Neuronal stem cell (in vitro differentiated cells): ENCODE measurements around the gene BCAS3.

ENCODE experiments used
- DNase-seq: peaks from one replicate; pipeline ENCODE4 v3.0.0-alpha.2; 2013; ENCODE audit warnings: low spot score
- H2AFZ ChIP-seq: one replicate; pipeline ENCODE4 v1.6.1; 2013; ENCODE audit warnings: mild to moderate bottlenecking, low read length, inconsistent platforms
- H2AK5ac ChIP-seq: 2 replicates; pipeline ENCODE4 v1.6.1; 2013; ENCODE audit warnings: low read depth, mild to moderate bottlenecking, inconsistent platforms, low read length, moderate library complexity, mixed read lengths
- H2BK120ac ChIP-seq: 2 replicates; pipeline ENCODE4 v1.6.1; 2013; ENCODE audit warnings: low read depth, mild to moderate bottlenecking, inconsistent platforms, low read length, moderate library complexity, mixed read lengths
- H2BK12ac ChIP-seq: one replicate; pipeline ENCODE4 v1.6.1; 2013; ENCODE audit warnings: low read length, inconsistent platforms
- H2BK15ac ChIP-seq: 2 replicates; pipeline ENCODE4 v1.6.1; 2013; ENCODE audit warnings: mild to moderate bottlenecking, low read length, inconsistent platforms, mixed read lengths
- H2BK5ac ChIP-seq: one replicate; pipeline ENCODE4 v1.6.1; 2013; ENCODE audit warnings: inconsistent platforms, mild to moderate bottlenecking, low read length, moderate library complexity
- H3K14ac ChIP-seq: one replicate; pipeline ENCODE4 v1.6.1; 2013; ENCODE audit warnings: low read length, inconsistent platforms
- H3K18ac ChIP-seq: 2 replicates; pipeline ENCODE4 v1.6.1; 2013; ENCODE audit warnings: low read length, inconsistent platforms
- H3K23ac ChIP-seq: 2 replicates; pipeline ENCODE4 v1.6.1; 2013; ENCODE audit warnings: low read depth, mild to moderate bottlenecking, mixed read lengths, low read length, inconsistent platforms; ENCODE audit not compliant: poor library complexity
- H3K27ac ChIP-seq: replicated peaks from 3 replicates; pipeline ENCODE4 v1.5.1; 2013; ENCODE audit warnings: low read length, inconsistent platforms
- H3K27me3 ChIP-seq, 3 experiments: 2 replicates each; pipeline ENCODE4 v1.6.1; 2013; ENCODE audit warnings: low read length in 3 of 3, mild to moderate bottlenecking in 2 of 3, inconsistent platforms in 1 of 3, low read depth in 1 of 3, mixed read lengths in 1 of 3, moderate library complexity in 1 of 3; ENCODE audit not compliant: control insufficient read depth in 3 of 3, insufficient read depth in 3 of 3
- H3K36me3 ChIP-seq, 2 donors: replicated peaks in 1 of 2; 2 replicates each; pipeline ENCODE4 v1.6.1; 2013; ENCODE audit warnings: low read length in 2 of 2; ENCODE audit not compliant: control insufficient read depth in 2 of 2, insufficient read depth in 2 of 2
- H3K4ac ChIP-seq: 2 replicates; pipeline ENCODE4 v1.6.1; 2013; ENCODE audit warnings: inconsistent platforms, mild to moderate bottlenecking, low read length, moderate library complexity
- H3K4me1 ChIP-seq, 2 donors: 1 replicate in 1 of 2; 2 replicates in 1 of 2; pipeline ENCODE4 v1.6.1; 2013; ENCODE audit warnings: low read length in 2 of 2, low read depth in 1 of 2; ENCODE audit not compliant: control insufficient read depth in 2 of 2, insufficient read depth in 1 of 2
- H3K4me2 ChIP-seq: one replicate; pipeline ENCODE4 v1.6.1; 2013; ENCODE audit warnings: mild to moderate bottlenecking, low read length, inconsistent platforms; ENCODE audit not compliant: insufficient read depth, poor library complexity, severe bottlenecking
- H3K4me3 ChIP-seq, 2 donors: 2 replicates each; pipeline ENCODE4 v1.5.1; 2013; ENCODE audit warnings: low read length in 2 of 2, mild to moderate bottlenecking in 2 of 2, inconsistent platforms in 1 of 2, moderate library complexity in 1 of 2
- H3K79me1 ChIP-seq: one replicate; pipeline ENCODE4 v1.6.1; 2013; ENCODE audit warnings: low read depth, mild to moderate bottlenecking, inconsistent platforms, low read length, moderate library complexity
- H3K9ac ChIP-seq: one replicate; pipeline ENCODE4 v1.6.1; 2013; ENCODE audit warnings: mild to moderate bottlenecking, low read depth, low read length, inconsistent platforms; ENCODE audit not compliant: poor library complexity
- H3K9me3 ChIP-seq, 2 donors: replicated peaks in 1 of 2; 2 replicates each; pipeline versions ENCODE3 to v1.6.1; 2013; ENCODE audit warnings: low read length in 2 of 2, mild to moderate bottlenecking in 2 of 2, inconsistent platforms in 1 of 2, low read depth in 1 of 2, mixed read lengths in 1 of 2, moderate library complexity in 1 of 2; ENCODE audit not compliant: control insufficient read depth in 2 of 2, insufficient read depth in 1 of 2
- H4K8ac ChIP-seq: one replicate; pipeline ENCODE4 v1.6.1; 2013; ENCODE audit warnings: low read depth, mild to moderate bottlenecking, inconsistent platforms, low read length, moderate library complexity
- H4K91ac ChIP-seq: one replicate; pipeline ENCODE4 v1.6.1; 2013; ENCODE audit warnings: low read length, low read depth, mild to moderate bottlenecking, inconsistent platforms; ENCODE audit not compliant: poor library complexity
- WGBS, 2 donors: extraction: QIAGEN DNeasy Blood & Tissue Kit; methylation state at CpG; one replicate each; pipeline ENCODE4 v1.1.7; 2013; ENCODE audit warnings: missing lambda C conversion rate in 2 of 2, mixed read lengths in 1 of 2; ENCODE audit not compliant: insufficient read length in 2 of 2, insufficient replicate concordance in 1 of 2; ENCODE audit errors: extremely low coverage in 2 of 2; 5-methylcytosine and 5-hydroxymethylcytosine counted together

The BCAS3 gene

GRCh38 chr17:60819447-60820130 is 141.9 kb downstream of the BCAS3 start:
- no CpG with 5 or more reads among the region's 4 CpGs for WGBS, 2 donors
- Histone ChIP-seq H4K91ac (no peak overlapping the region), H3K18ac (no peak overlapping the region), H2AK5ac (no peak overlapping the region), H4K8ac (no peak overlapping the region), H3K27me3 (no peaks in the 10 kb centered on the region), H3K36me3 (no peaks in the 10 kb centered on the region), H3K4me3 (no peak overlapping the region), H3K79me1 (no peaks in the 10 kb centered on the region), H3K4ac (no peak overlapping the region), H3K23ac (no peak overlapping the region), H3K9ac (no peak overlapping the region), H3K4me1 (no peaks in the 10 kb centered on the region), H3K27ac (no peak overlapping the region), H3K9me3 (no peaks in the 10 kb centered on the region), H3K4me2 (no peak overlapping the region), H3K14ac (no peak overlapping the region), H2BK15ac (no peak overlapping the region), H2AFZ (no peak overlapping the region), H2BK120ac (no peak overlapping the region), H2BK12ac (no peak overlapping the region), H2BK5ac (no peak overlapping the region)
- no peak for DNase-seq

DNA sequence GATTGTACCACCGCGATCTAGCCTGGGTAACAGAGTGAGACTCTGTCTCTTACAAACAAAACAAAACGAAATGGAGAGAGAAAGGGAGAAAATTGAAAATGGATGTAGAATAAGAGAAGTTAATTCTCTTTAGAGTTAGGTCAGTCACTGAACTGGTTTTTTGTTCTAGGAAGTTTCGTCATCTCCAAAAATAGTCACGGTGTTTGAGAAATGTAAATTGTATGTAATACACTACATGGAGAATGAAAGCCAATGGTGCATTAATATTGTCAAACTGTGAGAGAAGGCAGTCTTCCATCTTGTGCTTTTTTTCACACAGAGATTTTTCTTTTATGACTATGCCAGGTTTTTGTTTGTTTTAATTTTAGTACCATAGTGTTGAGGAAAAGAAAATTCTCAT is 145.9 kb downstream of the BCAS3 start:
- WGBS, 2 donors: no CpG with 5 or more reads among the region's 5 CpGs
- no peak overlapping the region for H3K23ac ChIP-seq

DNA sequence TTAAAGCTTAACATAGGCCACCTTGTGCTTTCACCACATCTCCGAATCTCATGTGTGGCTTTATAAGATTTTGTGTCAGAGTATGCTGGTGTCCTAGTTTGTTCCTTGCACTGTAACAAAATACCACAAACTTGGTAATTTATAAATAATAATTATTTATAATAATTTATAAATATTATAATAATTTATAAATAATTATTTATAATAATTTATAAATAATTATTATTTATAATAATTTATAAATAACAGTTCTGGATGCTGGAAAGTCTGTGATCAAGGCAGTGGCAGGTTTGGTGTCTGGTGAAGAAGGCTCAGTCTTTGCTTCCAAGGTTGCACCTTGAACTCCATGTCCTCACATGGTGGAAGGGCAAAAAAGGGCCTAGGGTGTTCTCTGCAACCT is 147.7 kb downstream of the BCAS3 start:
- H3K27ac ChIP-seq: no peak overlapping the region
- no peak overlapping the region for H4K91ac ChIP-seq
- H3K23ac ChIP-seq: no peak overlapping the region
- no peak overlapping the region for H2BK120ac ChIP-seq
- H3K9me3 ChIP-seq: no peaks in the 10 kb centered on the region
- H3K79me1 ChIP-seq: no peaks in the 10 kb centered on the region
- H3K14ac ChIP-seq: no peak overlapping the region
- no peak overlapping the region for H3K4me2 ChIP-seq
- H3K4ac ChIP-seq: no peak overlapping the region
- H3K36me3 ChIP-seq: no peaks in the 10 kb centered on the region
- no peak overlapping the region for H3K18ac ChIP-seq
- no peak overlapping the region for H2BK15ac ChIP-seq
- H2AFZ ChIP-seq: no peak overlapping the region
- WGBS, 2 donors: no CpG with 5 or more reads among the region's 1 CpG
- H3K9ac ChIP-seq: no peak overlapping the region
- no peak overlapping the region for H2BK5ac ChIP-seq
- no peak overlapping the region for H2BK12ac ChIP-seq
- no peak overlapping the region for H2AK5ac ChIP-seq
- no peak for DNase-seq
- no peaks in the 10 kb centered on the region for H3K27me3 ChIP-seq
- no peak overlapping the region for H3K4me3 ChIP-seq
- H3K4me1 ChIP-seq: no peaks in the 10 kb centered on the region
- H4K8ac ChIP-seq: no peak overlapping the region

More for the DNA sequence above, 145.9 kb downstream of the BCAS3 start:
- no peak overlapping the region for H2AFZ ChIP-seq
- no peak overlapping the region for H3K14ac ChIP-seq
- H3K27ac ChIP-seq: no peak overlapping the region
- no peak overlapping the region for H2BK5ac ChIP-seq
- H3K79me1 ChIP-seq: no peaks in the 10 kb centered on the region
- H3K4me3 ChIP-seq: no peak overlapping the region
- no peak overlapping the region for H4K91ac ChIP-seq
- no peak overlapping the region for H3K4me2 ChIP-seq
- no peak overlapping the region for H2AK5ac ChIP-seq
- H2BK15ac ChIP-seq: no peak overlapping the region
- H4K8ac ChIP-seq: no peak overlapping the region
- no peaks in the 10 kb centered on the region for H3K9me3 ChIP-seq
- H3K4ac ChIP-seq: no peak overlapping the region
- no peaks in the 10 kb centered on the region for H3K27me3 ChIP-seq
- no peak for DNase-seq
- H2BK120ac ChIP-seq: no peak overlapping the region
- H3K9ac ChIP-seq: no peak overlapping the region
- no peak overlapping the region for H3K18ac ChIP-seq
- no peak overlapping the region for H2BK12ac ChIP-seq
- H3K4me1 ChIP-seq: no peaks in the 10 kb centered on the region
- no peaks in the 10 kb centered on the region for H3K36me3 ChIP-seq

DNA sequence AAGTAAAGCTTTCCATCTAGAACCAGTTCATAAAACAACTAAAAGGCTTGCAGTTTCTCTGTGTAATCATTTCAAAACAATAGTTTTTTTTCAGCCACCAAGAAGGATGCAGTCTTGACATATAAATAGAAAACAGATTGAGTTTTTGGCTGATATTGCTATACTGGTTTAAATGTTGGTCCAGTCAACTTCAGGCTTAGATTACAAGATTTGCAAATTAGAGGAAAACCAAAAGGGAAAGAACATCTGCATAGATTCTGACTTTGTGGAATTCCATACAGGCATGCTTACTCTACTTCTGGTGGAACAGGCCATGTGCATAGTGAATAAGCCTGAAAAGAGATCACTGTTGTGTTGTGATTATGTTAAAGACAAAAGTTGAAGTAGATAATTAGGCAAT is 150.3 kb downstream of the BCAS3 start:
- Histone ChIP-seq H3K23ac (no peak overlapping the region), H3K18ac (no peak overlapping the region), H3K36me3 (no peaks in the 10 kb centered on the region), H2BK12ac (no peak overlapping the region), H2BK5ac (no peak overlapping the region), H4K91ac (no peak overlapping the region), H3K9me3 (no peaks in the 10 kb centered on the region), H3K9ac (no peak overlapping the region), H4K8ac (no peak overlapping the region), H3K27me3 (no peaks in the 10 kb centered on the region), H3K4me3 (no peak overlapping the region), H2BK120ac (no peak overlapping the region), H3K4me2 (no peak overlapping the region), H3K4ac (no peak overlapping the region), H2AK5ac (no peak overlapping the region), H3K79me1 (no peaks in the 10 kb centered on the region), H3K4me1 (no peaks in the 10 kb centered on the region), H2AFZ (no peak overlapping the region), H2BK15ac (no peak overlapping the region), H3K14ac (no peak overlapping the region), H3K27ac (no peak overlapping the region)
- DNase-seq: no peak
